Left colon (tissue), 2 donors: ENCODE results near the gene KCNJ6. TPM values are rescaled to one million over a fixed set of nuclear protein-coding genes. Genes with fewer than 3 reads are reported as not detected.
"Not testable (repeated sequence)": the region's sequence is repeated elsewhere in the genome, so short reads cannot be mapped to it uniquely, and the experiment has no call there.

ENCODE experiments used
- ATAC-seq: fragments of 200-7000 bp; cut with Tn5 transposase; one replicate; pipeline ENCODE4 v1.9.1; 2020; ENCODE audit warnings: mild to moderate bottlenecking, moderate library complexity
- DNase-seq, 2 donors: peaks; one replicate each; pipeline ENCODE4 v3.0.0-alpha.2; 2020
- intact Hi-C, 2 donors: fragments of 100-400 bp; cut with DNase I in 1 of 2; cut with micrococcal nuclease in 1 of 2; formaldehyde crosslinking; loops; one replicate each; pipeline versions ENCODE4 v1.11.2 to v1.14.0; 2022; cut with DNase I, micrococcal nuclease
- total RNA-seq, 2 donors: library from RNA; stranded (reverse); fragmentation: NEBNext Ultra II Directional; extraction: Animal tissue kit (Norgen Biotek cat#: 25700); gene quantifications; one replicate each; pipeline ENCODE4 v1.2.1, GENCODE V29; 2021
- donor health status: DM: no; HTN: no; CAD: no.
- donor health status: DM: yes; HTN: yes; CAD: no.

KCNJ6 gene
- total RNA-seq, 2 donors from 2014 or later, result 0.14 to 0.15 TPM

GRCh38 chr21:37673801-37674575, 242.3 kb downstream of the KCNJ6 start:
- no peak for ATAC-seq
- no peak for DNase-seq
- intact Hi-C loops, result no loop called here

GRCh38 chr21:37671381-37671780, 244.9 kb downstream of the KCNJ6 start:
- intact Hi-C loops, result no loop called here
- DNase-seq, result no peak

GRCh38 chr21:37670883-37671282, 245.4 kb downstream of the KCNJ6 start:
- ATAC-seq (no peak), DNase-seq (no peak)
- intact Hi-C loops, result no loop called here

More at GRCh38 chr21:37671381-37671780, 244.9 kb downstream of the KCNJ6 start:
- no peak for ATAC-seq

GRCh38 chr21:37669249-37669648, 247.0 kb downstream of the KCNJ6 start:
- DNase-seq, result no peak
- intact Hi-C loops, result no loop called here
- no peak for ATAC-seq

- ATAC-seq (no peak), DNase-seq (no peak)
- intact Hi-C loops, result no loop called here
These were observed 247.6 kb downstream of the KCNJ6 start for GRCh38 chr21:37668462-37669239.

GRCh38 chr21:37667380-37667779, 248.9 kb downstream of the KCNJ6 start:
- DNase-seq (no peak), ATAC-seq (no peak)
- intact Hi-C loops, result no loop called here

GRCh38 chr21:37665230-37666024, 250.8 kb downstream of the KCNJ6 start:
- ATAC-seq (no peak), DNase-seq (no peak)
- intact Hi-C loops, result no loop called here

GRCh38 chr21:37662227-37662626, 254.0 kb downstream of the KCNJ6 start:
- DNase-seq, intact Hi-C loops, ATAC-seq: not testable (repeated sequence)

- ATAC-seq, result no peak
- DNase-seq, result no peak
- intact Hi-C loops, result no loop called here
These were observed 255.5 kb downstream of the KCNJ6 start for GRCh38 chr21:37660709-37661108.

GRCh38 chr21:37659874-37660273, 256.4 kb downstream of the KCNJ6 start:
- ATAC-seq (no peak), DNase-seq (no peak)

GRCh38 chr21:37658817-37659458, 257.3 kb downstream of the KCNJ6 start:
- intact Hi-C loops, result no loop called here
- DNase-seq (no peak), ATAC-seq (no peak)

More at GRCh38 chr21:37659874-37660273, 256.4 kb downstream of the KCNJ6 start:
- intact Hi-C loops, result no loop called here

- ATAC-seq (no peak), DNase-seq (no peak)
- intact Hi-C loops, result no loop called here
These were observed 258.0 kb downstream of the KCNJ6 start for GRCh38 chr21:37658121-37658816.

GRCh38 chr21:37656899-37657298, 259.4 kb downstream of the KCNJ6 start:
- ATAC-seq (no peak), DNase-seq (no peak)
- intact Hi-C loops, result no loop called here

- DNase-seq (no peak), ATAC-seq (no peak)
- intact Hi-C loops, result no loop called here
These were observed 260.5 kb downstream of the KCNJ6 start for GRCh38 chr21:37655611-37656300.

GRCh38 chr21:37654596-37654995, 261.7 kb downstream of the KCNJ6 start:
- DNase-seq (no peak), ATAC-seq (no peak)
- intact Hi-C loops, result no loop called here

- intact Hi-C loops, result no loop called here
- ATAC-seq, result no peak
- no peak for DNase-seq
These were observed 263.1 kb downstream of the KCNJ6 start for GRCh38 chr21:37653201-37653600.

GRCh38 chr21:37647781-37648180, 268.5 kb downstream of the KCNJ6 start:
- ATAC-seq, result no peak
- intact Hi-C loops, result no loop called here
- DNase-seq, result no peak

GRCh38 chr21:37646761-37647160, 269.5 kb downstream of the KCNJ6 start:
- DNase-seq, ATAC-seq, intact Hi-C loops: not testable (repeated sequence)
